ENCODE results near the gene XPR1. TPM values are rescaled to one million over a fixed set of nuclear protein-coding genes. Genes with fewer than 3 reads are reported as not detected.

The XPR1 gene
- total RNA-seq, 1 donor from 2014 or later, result 62.6 TPM

DNA sequence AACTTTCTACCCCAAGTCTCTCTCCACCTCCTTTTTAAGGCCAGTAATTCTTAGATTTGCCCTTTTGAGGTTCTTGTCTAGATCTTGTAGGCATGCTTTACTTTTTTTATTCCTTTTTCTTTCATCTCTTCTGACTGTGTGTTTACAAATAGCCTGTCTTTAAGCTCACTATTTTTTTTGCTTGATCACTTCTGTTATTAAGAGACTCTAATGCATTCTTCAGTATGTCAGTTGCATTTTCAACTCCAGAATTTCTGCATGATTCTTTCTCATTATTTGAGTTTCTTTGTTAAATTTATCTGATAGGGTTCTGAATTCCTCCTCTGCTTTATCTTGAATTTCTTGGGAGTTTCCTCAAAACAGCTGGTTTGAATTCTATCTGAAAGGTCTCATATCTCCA is 30.9 kb downstream of the XPR1 start:
- Mint-ChIP-seq H3K9me3 (ENCODE audit: low read depth) (peaks cover 47% of the 10 kb centered on the region), H3K4me1 (ENCODE audit: low read depth) (no peaks in the 10 kb centered on the region)

DNA sequence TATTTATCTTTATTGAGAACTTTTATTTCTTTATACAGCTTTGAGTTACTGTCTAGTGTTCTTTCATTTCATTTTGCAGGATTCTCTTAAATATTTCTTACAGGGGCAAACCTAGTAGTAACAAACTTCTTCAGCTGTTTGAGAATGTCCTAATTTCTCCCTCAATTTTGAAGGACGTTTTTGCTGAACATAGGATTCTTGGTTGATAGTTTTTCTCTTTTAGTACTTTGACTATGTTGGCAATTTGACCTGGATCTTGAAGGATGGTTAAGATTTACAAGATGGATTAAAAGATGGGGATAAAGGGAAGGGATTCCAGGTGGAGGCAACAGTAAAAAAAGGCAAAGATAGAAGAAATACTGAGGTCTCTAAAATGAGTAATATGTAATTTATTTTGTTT is 38.9 kb downstream of the XPR1 start:
- DNase-seq (ENCODE audit: low spot score, unreplicated experiment), result no peak
- H3K27me3 Mint-ChIP-seq, result no peaks in the 10 kb centered on the region
- H3K27ac Mint-ChIP-seq, result no peak overlapping the region
- H3K9me3 Mint-ChIP-seq (ENCODE audit: low read depth), result peaks cover 30% of the 10 kb centered on the region
- TF ChIP-seq, protein P1, sequence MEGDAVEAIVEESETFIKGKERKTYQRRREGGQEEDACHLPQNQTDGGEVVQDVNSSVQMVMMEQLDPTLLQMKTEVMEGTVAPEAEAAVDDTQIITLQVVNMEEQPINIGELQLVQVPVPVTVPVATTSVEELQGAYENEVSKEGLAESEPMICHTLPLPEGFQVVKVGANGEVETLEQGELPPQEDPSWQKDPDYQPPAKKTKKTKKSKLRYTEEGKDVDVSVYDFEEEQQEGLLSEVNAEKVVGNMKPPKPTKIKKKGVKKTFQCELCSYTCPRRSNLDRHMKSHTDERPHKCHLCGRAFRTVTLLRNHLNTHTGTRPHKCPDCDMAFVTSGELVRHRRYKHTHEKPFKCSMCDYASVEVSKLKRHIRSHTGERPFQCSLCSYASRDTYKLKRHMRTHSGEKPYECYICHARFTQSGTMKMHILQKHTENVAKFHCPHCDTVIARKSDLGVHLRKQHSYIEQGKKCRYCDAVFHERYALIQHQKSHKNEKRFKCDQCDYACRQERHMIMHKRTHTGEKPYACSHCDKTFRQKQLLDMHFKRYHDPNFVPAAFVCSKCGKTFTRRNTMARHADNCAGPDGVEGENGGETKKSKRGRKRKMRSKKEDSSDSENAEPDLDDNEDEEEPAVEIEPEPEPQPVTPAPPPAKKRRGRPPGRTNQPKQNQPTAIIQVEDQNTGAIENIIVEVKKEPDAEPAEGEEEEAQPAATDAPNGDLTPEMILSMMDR (IDR thresholded peaks at IDR 0.05; ENCODE audit: unreplicated experiment), result no peak
- H3K4me3 Mint-ChIP-seq (ENCODE audit: low read depth), result no peak overlapping the region
- peaks cover 7% of the 10 kb centered on the region for H3K4me1 Mint-ChIP-seq (ENCODE audit: low read depth)
- H3K36me3 Mint-ChIP-seq (ENCODE audit: insufficient read depth), result peaks cover 38% of the 10 kb centered on the region

More for the DNA sequence above, 30.9 kb downstream of the XPR1 start:
- TF ChIP-seq, protein P1 (IDR thresholded peaks at IDR 0.05; ENCODE audit: unreplicated experiment), result no peak
- H3K36me3 Mint-ChIP-seq (ENCODE audit: insufficient read depth), result peaks cover 66% of the 10 kb centered on the region
- no peak for DNase-seq (ENCODE audit: low spot score, unreplicated experiment)
- H3K27me3 Mint-ChIP-seq, result no peaks in the 10 kb centered on the region
- no peak overlapping the region for H3K27ac Mint-ChIP-seq
- no peak overlapping the region for H3K4me3 Mint-ChIP-seq (ENCODE audit: low read depth)

DNA sequence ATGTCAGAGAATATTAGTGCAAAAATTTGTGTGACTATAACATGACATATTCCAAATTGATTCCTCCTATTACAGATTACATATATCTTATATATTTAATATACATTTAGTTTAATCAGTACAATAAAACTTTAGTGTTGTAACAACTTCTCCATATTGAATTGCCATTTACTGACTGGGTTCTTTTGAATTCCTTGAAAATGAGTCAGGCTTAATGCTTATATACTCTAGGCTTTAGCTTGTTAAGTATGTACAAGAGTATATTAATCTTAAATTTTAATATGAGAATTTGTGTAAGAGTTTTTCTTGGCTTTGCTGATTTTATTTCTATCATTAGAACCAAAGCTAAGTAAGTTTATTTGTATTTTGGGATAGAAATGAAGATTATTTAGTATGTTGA is 40.3 kb downstream of the XPR1 start:
- DNase-seq (ENCODE audit: low spot score, unreplicated experiment), result no peak
- H3K4me1 Mint-ChIP-seq (ENCODE audit: low read depth), result peaks cover 13% of the 10 kb centered on the region
- peaks cover 21% of the 10 kb centered on the region for H3K9me3 Mint-ChIP-seq (ENCODE audit: low read depth)
- no peak overlapping the region for H3K27ac Mint-ChIP-seq
- TF ChIP-seq, protein P1 (IDR thresholded peaks at IDR 0.05; ENCODE audit: unreplicated experiment), result no peak
- H3K27me3 Mint-ChIP-seq, result no peaks in the 10 kb centered on the region
- peaks cover 28% of the 10 kb centered on the region for H3K36me3 Mint-ChIP-seq (ENCODE audit: insufficient read depth)
- H3K4me3 Mint-ChIP-seq (ENCODE audit: low read depth), result no peak overlapping the region

DNA sequence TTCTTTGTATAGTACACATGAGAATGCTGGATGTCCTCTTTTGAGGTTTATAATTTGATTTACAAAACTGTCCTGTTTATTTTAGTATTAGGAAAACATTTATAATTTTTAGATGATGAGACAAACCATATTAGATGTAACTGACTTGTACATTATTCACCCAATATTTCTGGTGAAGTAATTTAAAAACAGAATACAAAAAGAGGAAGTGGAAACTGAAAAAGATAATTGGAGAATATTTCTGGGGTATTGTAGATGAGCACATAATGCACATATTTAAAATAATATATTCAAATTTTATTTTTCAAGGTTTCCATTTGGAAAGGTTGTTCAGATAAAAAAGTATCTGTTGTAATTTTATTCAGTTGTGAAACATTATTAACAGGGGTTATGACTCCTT is 40.7 kb downstream of the XPR1 start:
- no peak overlapping the region for H3K4me3 Mint-ChIP-seq (ENCODE audit: low read depth)
- peaks cover 21% of the 10 kb centered on the region for H3K9me3 Mint-ChIP-seq (ENCODE audit: low read depth)
- H3K27me3 Mint-ChIP-seq, result no peaks in the 10 kb centered on the region
- DNase-seq (ENCODE audit: low spot score, unreplicated experiment), result no peak
- H3K4me1 Mint-ChIP-seq (ENCODE audit: low read depth), result peaks cover 15% of the 10 kb centered on the region
- H3K27ac Mint-ChIP-seq, result no peak overlapping the region
- H3K36me3 Mint-ChIP-seq (ENCODE audit: insufficient read depth), result peaks cover 24% of the 10 kb centered on the region
- TF ChIP-seq, protein P1 (IDR thresholded peaks at IDR 0.05; ENCODE audit: unreplicated experiment), result no peak

DNA sequence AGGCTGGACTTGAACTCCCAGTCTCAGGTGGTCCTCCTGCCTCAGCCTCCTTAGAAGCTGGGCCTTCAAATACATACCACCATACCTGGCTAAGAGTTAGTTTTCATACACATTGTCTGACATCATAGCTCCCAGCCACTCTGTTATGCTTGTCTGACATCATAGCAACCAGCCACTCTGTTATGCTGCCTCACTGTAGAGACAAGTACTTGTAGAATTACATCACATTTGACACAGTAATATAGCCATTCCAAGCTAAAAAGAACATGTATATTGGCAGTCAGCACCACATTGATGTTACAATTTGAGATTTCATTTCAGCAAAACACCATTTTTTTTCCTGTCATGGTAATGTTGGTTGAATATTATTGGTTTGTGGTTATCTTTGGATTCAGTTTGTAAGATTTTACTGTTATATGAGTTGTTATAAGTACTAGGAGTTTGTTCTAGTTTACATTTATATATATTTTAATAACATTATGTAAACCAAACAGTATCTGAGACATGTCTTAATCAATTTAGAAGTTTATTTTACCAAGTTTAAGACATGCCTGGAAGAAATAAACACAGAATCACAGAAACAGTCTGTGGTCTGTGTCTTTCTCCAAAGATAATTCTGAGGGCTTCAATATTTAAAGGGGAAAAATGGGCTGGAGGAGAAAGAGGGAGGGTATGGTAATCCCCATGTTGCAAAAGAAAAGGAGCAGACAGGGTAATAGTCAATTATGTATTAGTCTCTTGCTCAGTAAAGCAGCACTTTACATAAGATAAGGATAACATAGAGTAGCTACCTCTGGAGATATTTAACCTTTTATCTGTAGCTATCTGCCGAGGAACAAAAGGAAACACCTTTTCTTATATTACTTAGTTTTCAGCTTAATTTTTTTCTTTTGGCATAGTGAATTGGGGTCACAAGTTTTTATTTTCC is 43.0 kb downstream of the XPR1 start:
- H3K9me3 Mint-ChIP-seq (ENCODE audit: low read depth), result peaks cover 16% of the 10 kb centered on the region
- H3K36me3 Mint-ChIP-seq (ENCODE audit: insufficient read depth), result peaks cover 21% of the 10 kb centered on the region
- peaks cover 15% of the 10 kb centered on the region for H3K4me1 Mint-ChIP-seq (ENCODE audit: low read depth)
- DNase-seq (ENCODE audit: low spot score, unreplicated experiment), result no peak
- no peak overlapping the region for H3K4me3 Mint-ChIP-seq (ENCODE audit: low read depth)
- H3K27ac Mint-ChIP-seq, result peak overlapping the region; percentile 39
- TF ChIP-seq, protein P1 (IDR thresholded peaks at IDR 0.05; ENCODE audit: unreplicated experiment), result no peak
- H3K27me3 Mint-ChIP-seq, result no peaks in the 10 kb centered on the region
